Endothelial cell of umbilical vein (primary cell): ENCODE results near the gene GGTLC1. TPM values are rescaled to one million over a fixed set of nuclear protein-coding genes. Genes with fewer than 3 reads are reported as not detected.

Experiments
- BruUV-seq: library from RNA; stranded (reverse); fragments of 400-500 nt; replicated peaks from 2 replicates; lab custom pipeline; 2021; lab: Mats Ljungman, UMichigan
- CTCF ChIA-PET: fragments of 300-600, 350-600 bp; sonication (Branson Sonifier 250); formaldehyde crosslinking; loops from one replicate; lab custom pipeline; 2021; ENCODE audit warnings: antibody characterized with exemption, inconsistent platforms; lab: Charles Lee
- POLR2A ChIA-PET: fragments of 300-600, 350-600 bp; sonication (Branson Sonifier 250); formaldehyde crosslinking; loops from one replicate; lab custom pipeline; 2021; ENCODE audit warnings: antibody characterized with exemption, inconsistent platforms; lab: Charles Lee
- DNase-seq: peaks from one replicate; pipeline ENCODE4 v3.0.0-alpha.2; 2011; ENCODE audit warnings: low read depth, low spot score
- FAIRE-seq: peaks from 2 replicates; lab custom pipeline; 2011; peaks lifted over from hg19 to GRCh38; lab: Jason Lieb, UNC
- H2AFZ ChIP-seq: 2 replicates; pipeline ENCODE4 v1.6.0; 2012; ENCODE audit warnings: low read depth, low read length, control low read depth, inconsistent platforms
- H3K27ac ChIP-seq: 2 replicates; pipeline ENCODE4 v1.5.1; 2011; ENCODE audit warnings: low read depth, mild to moderate bottlenecking, control low read depth, low read length, moderate library complexity; ENCODE audit not compliant: insufficient read depth
- H3K27me3 ChIP-seq, 2 experiments: 2 replicates each; pipeline versions ENCODE4 v1.6.0 to v1.6.1; 2011; ENCODE audit warnings: low read length in 2 of 2, mixed read lengths in 1 of 2; ENCODE audit not compliant: control insufficient read depth in 2 of 2, insufficient read depth in 2 of 2
- H3K36me3 ChIP-seq, 2 experiments: 2 replicates in 1 of 2; 3 replicates in 1 of 2; pipeline ENCODE4 v1.5.1; 2011; ENCODE audit warnings: low read length in 2 of 2, mild to moderate bottlenecking in 1 of 2, moderate library complexity in 1 of 2; ENCODE audit not compliant: control insufficient read depth in 2 of 2, insufficient read depth in 2 of 2; ENCODE audit errors: extremely low read depth in 1 of 2
- H3K4me1 ChIP-seq: 3 replicates; pipeline ENCODE4 v1.5.1; 2011; ENCODE audit warnings: mild to moderate bottlenecking, low read length; ENCODE audit not compliant: control insufficient read depth, insufficient read depth; ENCODE audit errors: extremely low read depth
- H3K4me2 ChIP-seq: 2 replicates; pipeline ENCODE4 v1.6.1; 2011; ENCODE audit warnings: low read length, control low read depth, mixed read lengths; ENCODE audit not compliant: insufficient read depth
- H3K4me3 ChIP-seq, 3 experiments: fragments of 200-600 bp in 1 of 3; sonication (generic), shearing (Covaris generic) in 1 of 3; replicated peaks in 1 of 3; 2 replicates each; pipeline ENCODE4 v1.5.1; 2011 to 2016; ENCODE audit warnings: control low read depth in 3 of 3, low read length in 3 of 3, mild to moderate bottlenecking in 2 of 3, inconsistent platforms in 1 of 3, low read depth in 1 of 3, moderate library complexity in 1 of 3; ENCODE audit not compliant: insufficient read depth in 1 of 3
- H3K79me2 ChIP-seq: 2 replicates; pipeline ENCODE4 v1.6.0; 2012; ENCODE audit warnings: low read length, inconsistent platforms; ENCODE audit not compliant: control insufficient read depth, insufficient read depth
- H3K9ac ChIP-seq: replicated peaks from 2 replicates; pipeline ENCODE3; 2011; ENCODE audit warnings: low read length, control low read depth; ENCODE audit not compliant: insufficient read depth; ENCODE audit errors: extremely low read depth
- H3K9me1 ChIP-seq: replicated peaks from 3 replicates; pipeline ENCODE4 v1.6.0; 2011; ENCODE audit warnings: mild to moderate bottlenecking, low read length; ENCODE audit not compliant: control insufficient read depth, insufficient read depth; ENCODE audit errors: extremely low read depth
- H3K9me3 ChIP-seq: replicated peaks from 2 replicates; pipeline ENCODE4 v1.5.1; 2012; ENCODE audit warnings: low read length, inconsistent platforms; ENCODE audit not compliant: control insufficient read depth, insufficient read depth
- H4K20me1 ChIP-seq: replicated peaks from 2 replicates; pipeline ENCODE3; 2011; ENCODE audit warnings: mild to moderate bottlenecking, low read length; ENCODE audit not compliant: control insufficient read depth, insufficient read depth; ENCODE audit errors: extremely low read depth
- POLR2AphosphoS5 ChIP-seq: IDR thresholded peaks from 2 replicates; pipeline ENCODE4 v1.6.1; 2012; ENCODE audit warnings: low read depth, mild to moderate bottlenecking, control low read depth, low read length, moderate library complexity; ENCODE audit not compliant: insufficient read depth
- dilution Hi-C: fragments of 300-500 bp; cut with MboI; formaldehyde crosslinking; loops from one replicate; pipeline ENCODE4 v1.15.0; 2019; ENCODE audit warnings: low sequenced_read_pairs; ENCODE audit not compliant: extremely low pct_ligation_motif_present
- intact Hi-C: fragments of 100-400 bp; cut with micrococcal nuclease; formaldehyde crosslinking; loops from one replicate; pipeline ENCODE4 v1.10.0; 2022
- polyA plus RNA-seq, 4 experiments: library from polyadenylated mRNA; depleted of rRNA in 3 of 4; stranded (reverse) in 3 of 4; unstranded in 1 of 4; fragments of >200 nt; gene quantifications; 2 replicates each; pipeline versions ENCODE4 v1.2.1 to v1.2.3, GENCODE V29; 2011 to 2012; ENCODE audit warnings: missing spikeins in 1 of 4
- small RNA-seq: library from RNA; depleted of rRNA; stranded (forward); fragments of <200 nt; gene quantifications from one replicate; pipeline ENCODE3, GENCODE V24; 2012; ENCODE audit warnings: low replicate concordance, low read depth; ENCODE audit not compliant: insufficient read depth, insufficient read length
- total RNA-seq: library from RNA; stranded (reverse); gene quantifications from 2 replicates; pipeline ENCODE4 v1.2.3, GENCODE V29; 2021
- TF ChIP-seq, protein P1 (sequence below), 2 donors: IDR thresholded peaks; 1 replicate in 1 of 2; 2 replicates in 1 of 2; pipeline ENCODE4 v1.5.1; 2011; ENCODE audit warnings: low read length in 2 of 2, mild to moderate bottlenecking in 2 of 2, moderate library complexity in 2 of 2, control low read depth in 1 of 2, inconsistent platforms in 1 of 2, low read depth in 1 of 2; ENCODE audit not compliant: insufficient read depth in 1 of 2; ENCODE audit errors: extremely low read depth in 1 of 2

Gene GGTLC1
- total and polyA plus RNA-seq, 2 donors (not counting 3 experiments of a cell fraction or from before 2014, with no cell fraction given): not detected

DNA sequence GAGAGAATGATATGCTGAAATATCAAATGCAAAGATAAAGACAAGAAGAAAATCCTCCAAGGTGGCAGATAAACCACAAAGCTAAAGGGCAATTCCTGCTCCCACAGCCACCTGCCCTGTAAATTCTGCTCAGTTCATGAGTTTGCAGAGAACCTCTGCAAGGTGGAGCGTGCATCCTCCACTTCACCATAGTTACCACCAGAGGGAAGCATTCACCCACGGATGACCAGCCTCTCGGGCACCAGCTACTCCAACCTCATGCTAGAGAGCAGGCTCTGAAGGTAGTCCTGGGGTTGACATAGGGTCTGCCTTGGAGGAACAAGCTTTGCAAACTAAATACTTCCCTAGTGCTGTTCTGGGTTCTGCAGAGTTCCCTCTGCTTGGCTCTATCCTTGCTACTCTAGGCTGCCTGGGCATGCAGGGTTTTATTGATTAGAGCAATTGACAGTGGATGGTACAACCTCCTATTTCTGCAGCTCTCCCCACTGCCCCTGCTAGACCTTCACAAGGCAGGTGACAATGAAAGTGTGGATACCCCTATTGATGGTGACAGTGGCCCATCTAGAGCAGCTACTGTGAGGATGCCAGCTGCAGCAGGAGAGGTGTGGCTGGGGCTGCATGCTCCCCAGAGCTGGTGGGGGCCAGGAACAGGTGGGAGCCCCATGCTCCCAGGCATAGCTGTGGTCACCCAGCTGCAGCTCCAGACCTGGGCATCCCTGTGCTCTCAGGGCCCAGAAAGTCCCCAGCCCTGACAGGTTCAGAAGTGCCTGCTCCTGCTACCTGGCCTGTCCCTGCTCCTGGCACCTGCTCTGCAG lies 51.1 kb downstream of the GGTLC1 start:
- H3K36me3 ChIP-seq: no peaks in the 10 kb centered on the region
- no peak overlapping the region for H3K27ac ChIP-seq
- no peak overlapping the region for H3K4me2 ChIP-seq
- TF ChIP-seq POLR2AphosphoS5: no peak
- TF ChIP-seq, protein P1, sequence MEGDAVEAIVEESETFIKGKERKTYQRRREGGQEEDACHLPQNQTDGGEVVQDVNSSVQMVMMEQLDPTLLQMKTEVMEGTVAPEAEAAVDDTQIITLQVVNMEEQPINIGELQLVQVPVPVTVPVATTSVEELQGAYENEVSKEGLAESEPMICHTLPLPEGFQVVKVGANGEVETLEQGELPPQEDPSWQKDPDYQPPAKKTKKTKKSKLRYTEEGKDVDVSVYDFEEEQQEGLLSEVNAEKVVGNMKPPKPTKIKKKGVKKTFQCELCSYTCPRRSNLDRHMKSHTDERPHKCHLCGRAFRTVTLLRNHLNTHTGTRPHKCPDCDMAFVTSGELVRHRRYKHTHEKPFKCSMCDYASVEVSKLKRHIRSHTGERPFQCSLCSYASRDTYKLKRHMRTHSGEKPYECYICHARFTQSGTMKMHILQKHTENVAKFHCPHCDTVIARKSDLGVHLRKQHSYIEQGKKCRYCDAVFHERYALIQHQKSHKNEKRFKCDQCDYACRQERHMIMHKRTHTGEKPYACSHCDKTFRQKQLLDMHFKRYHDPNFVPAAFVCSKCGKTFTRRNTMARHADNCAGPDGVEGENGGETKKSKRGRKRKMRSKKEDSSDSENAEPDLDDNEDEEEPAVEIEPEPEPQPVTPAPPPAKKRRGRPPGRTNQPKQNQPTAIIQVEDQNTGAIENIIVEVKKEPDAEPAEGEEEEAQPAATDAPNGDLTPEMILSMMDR (IDR thresholded peaks at IDR 0.05; ENCODE audit: extremely low read depth in 1 of 2, insufficient read depth in 1 of 2, low read depth in 1 of 2, low read length in 2 of 2): peak; percentile 54 to 73
- no peaks in the 10 kb centered on the region for H3K79me2 ChIP-seq
- intact Hi-C loops (loop anchor here (1.0 to 2.0 kb wide), 5 partner anchors 59 to 981 kb away; no protein-coding TSS in a partner anchor), dilution Hi-C loops (no loop called here)
- H3K9me3 ChIP-seq: no peaks in the 10 kb centered on the region
- no peaks in the 10 kb centered on the region for H3K4me1 ChIP-seq
- H3K27me3 ChIP-seq: no peaks in the 10 kb centered on the region
- H3K9me1 ChIP-seq: no peaks in the 10 kb centered on the region
- peak; percentile 86 for FAIRE-seq
- H3K4me3 ChIP-seq: no peak overlapping the region
- H4K20me1 ChIP-seq: no peaks in the 10 kb centered on the region
- no TSS peak for BruUV-seq
- DNase-seq: peak; percentile 60
- ChIA-PET CTCF (interaction anchor here (0.7 to 3.3 kb wide), 17 partner anchors 10 to 1461 kb away, joined by 3 to 120 read pairs (median 4); no protein-coding TSS in a partner anchor), POLR2A (no interaction called here)
- no peak overlapping the region for H3K9ac ChIP-seq
- H2AFZ ChIP-seq: no peak overlapping the region

Small RNA genes lying within 50 kb of the gene (small RNA-seq; reads per million reads assigned to genes)
- not detected for gene AL133466.1

Other genes with a start within 250 kb of the GGTLC1 start
- 2.2 TPM in 1 of 2 replicates, not detected in the other for gene CST1, start 237.8 kb downstream of the GGTLC1 start, total RNA-seq
- 0.19 and 0.30 TPM in 2 replicates for gene CST1, start 237.8 kb downstream of the GGTLC1 start, polyA plus RNA-seq
- gene CST2, start 162.1 kb downstream of the GGTLC1 start, total RNA-seq: not detected in 2 replicates
- not detected in 2 replicates for gene CST2, start 162.1 kb downstream of the GGTLC1 start, polyA plus RNA-seq
- gene CST5, start 109.0 kb downstream of the GGTLC1 start, total RNA-seq: not detected in 2 replicates
- gene CST5, start 109.0 kb downstream of the GGTLC1 start, polyA plus RNA-seq: not detected in 2 replicates